Measurements from ENCODE around the gene RNU6-9.
A peak's percentile ranks its signal among the peaks of the same experiment; 100 is the strongest.

Gene RNU6-9

GRCh38 chr19:918152-918437 is 24.8 kb downstream of the RNU6-9 start:
- no peak overlapping the region for H3K4me3 ChIP-seq (replicated peaks; ENCODE audit: low read depth, low read length)
- TF ChIP-seq, protein P1, sequence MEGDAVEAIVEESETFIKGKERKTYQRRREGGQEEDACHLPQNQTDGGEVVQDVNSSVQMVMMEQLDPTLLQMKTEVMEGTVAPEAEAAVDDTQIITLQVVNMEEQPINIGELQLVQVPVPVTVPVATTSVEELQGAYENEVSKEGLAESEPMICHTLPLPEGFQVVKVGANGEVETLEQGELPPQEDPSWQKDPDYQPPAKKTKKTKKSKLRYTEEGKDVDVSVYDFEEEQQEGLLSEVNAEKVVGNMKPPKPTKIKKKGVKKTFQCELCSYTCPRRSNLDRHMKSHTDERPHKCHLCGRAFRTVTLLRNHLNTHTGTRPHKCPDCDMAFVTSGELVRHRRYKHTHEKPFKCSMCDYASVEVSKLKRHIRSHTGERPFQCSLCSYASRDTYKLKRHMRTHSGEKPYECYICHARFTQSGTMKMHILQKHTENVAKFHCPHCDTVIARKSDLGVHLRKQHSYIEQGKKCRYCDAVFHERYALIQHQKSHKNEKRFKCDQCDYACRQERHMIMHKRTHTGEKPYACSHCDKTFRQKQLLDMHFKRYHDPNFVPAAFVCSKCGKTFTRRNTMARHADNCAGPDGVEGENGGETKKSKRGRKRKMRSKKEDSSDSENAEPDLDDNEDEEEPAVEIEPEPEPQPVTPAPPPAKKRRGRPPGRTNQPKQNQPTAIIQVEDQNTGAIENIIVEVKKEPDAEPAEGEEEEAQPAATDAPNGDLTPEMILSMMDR (IDR thresholded peaks at IDR 0.05; ENCODE audit: low read length, missing control alignments) = no peak
- no peak for DNase-seq (ENCODE audit: low read depth)

DNA sequence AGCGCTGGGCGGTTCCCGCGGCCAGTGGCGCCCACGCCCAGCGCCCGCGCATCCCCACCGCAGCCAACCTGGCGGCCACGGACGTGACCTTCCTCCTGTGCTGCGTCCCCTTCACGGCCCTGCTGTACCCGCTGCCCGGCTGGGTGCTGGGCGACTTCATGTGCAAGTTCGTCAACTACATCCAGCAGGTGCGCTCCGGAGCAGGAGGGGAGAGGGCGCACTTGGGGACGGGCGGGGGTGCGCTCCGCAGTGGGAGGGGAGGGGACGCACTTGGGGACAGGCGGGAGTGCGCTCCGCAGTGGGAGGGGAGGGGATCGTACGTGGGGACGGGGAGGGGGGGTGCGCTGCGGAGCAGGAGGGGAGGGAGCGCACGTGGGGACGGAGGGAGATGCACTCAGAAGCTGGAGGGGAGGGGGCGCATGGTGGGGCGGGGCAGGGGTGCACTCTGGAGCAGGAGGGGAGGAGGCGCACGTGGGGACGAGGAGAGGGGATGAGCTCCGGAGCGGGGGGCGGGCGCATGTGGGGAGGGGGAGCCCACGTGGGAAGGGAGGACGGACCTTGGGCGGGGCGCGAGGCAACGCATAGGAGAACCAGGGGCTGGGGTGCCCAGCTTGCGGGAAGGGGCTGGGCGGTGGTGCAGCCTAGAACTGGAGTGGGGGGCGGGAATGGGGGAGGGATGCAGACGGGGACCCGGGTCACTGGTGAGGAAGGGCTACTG is 25.4 kb downstream of the RNU6-9 start:
- TF ChIP-seq, protein P1 (IDR thresholded peaks at IDR 0.05; ENCODE audit: low read length, missing control alignments) = no peak
- no peak for DNase-seq (ENCODE audit: low read depth)
- H3K4me3 ChIP-seq (replicated peaks; ENCODE audit: low read depth, low read length) = no peak overlapping the region

DNA sequence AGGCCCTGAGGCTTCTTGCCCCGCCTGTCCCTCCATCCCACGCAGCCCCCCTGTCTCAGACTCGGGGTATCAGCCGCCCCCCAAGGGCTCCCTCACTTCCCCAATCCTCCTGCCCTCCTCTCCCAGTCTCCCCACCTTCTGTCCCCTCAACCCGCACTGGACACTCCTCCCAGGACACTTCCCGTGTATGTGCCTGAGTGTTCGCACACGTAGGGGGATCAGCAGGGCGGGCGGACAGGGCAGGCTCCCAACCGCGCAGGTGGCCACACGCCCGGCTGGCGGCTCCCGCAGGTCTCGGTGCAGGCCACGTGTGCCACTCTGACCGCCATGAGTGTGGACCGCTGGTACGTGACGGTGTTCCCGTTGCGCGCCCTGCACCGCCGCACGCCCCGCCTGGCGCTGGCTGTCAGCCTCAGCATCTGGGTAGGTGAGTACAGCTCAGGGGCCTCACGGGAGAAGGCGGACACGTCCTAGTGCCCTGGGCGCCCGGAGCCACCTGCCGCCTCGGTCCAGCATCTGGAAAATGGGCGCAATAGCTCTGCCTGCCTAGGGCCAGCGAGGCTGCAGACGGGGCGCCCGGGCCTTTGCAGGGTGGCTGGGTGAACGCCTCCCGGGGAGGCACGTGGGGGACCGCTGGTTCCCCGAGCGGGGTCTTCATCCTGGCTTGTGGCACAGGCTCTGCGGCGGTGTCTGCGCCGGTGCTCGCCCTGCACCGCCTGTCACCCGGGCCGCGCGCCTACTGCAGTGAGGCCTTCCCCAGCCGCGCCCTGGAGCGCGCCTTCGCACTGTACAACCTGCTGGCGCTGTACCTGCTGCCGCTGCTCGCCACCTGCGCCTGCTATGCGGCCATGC is 26.1 kb downstream of the RNU6-9 start:
- TF ChIP-seq, protein P1 (IDR thresholded peaks at IDR 0.05; ENCODE audit: low read length, missing control alignments) = no peak
- H3K4me3 ChIP-seq (replicated peaks; ENCODE audit: low read depth, low read length) = no peak overlapping the region
- no peak for DNase-seq (ENCODE audit: low read depth)

DNA sequence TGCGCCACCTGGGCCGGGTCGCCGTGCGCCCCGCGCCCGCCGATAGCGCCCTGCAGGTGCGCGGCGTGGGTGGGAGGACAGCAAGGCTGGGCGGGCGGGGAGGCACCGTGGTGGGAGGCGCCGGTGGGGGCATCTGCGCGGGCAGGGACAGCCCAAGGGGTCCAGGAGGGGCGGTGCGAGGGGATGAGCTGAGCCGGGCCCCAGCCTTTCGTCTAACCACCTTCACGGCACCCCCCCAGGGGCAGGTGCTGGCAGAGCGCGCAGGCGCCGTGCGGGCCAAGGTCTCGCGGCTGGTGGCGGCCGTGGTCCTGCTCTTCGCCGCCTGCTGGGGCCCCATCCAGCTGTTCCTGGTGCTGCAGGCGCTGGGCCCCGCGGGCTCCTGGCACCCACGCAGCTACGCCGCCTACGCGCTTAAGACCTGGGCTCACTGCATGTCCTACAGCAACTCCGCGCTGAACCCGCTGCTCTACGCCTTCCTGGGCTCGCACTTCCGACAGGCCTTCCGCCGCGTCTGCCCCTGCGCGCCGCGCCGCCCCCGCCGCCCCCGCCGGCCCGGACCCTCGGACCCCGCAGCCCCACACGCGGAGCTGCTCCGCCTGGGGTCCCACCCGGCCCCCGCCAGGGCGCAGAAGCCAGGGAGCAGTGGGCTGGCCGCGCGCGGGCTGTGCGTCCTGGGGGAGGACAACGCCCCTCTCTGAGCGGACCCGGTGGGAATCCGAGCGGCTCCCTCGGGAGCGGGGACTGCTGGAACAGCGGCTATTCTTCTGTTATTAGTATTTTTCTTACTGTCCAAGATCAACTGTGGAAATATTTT is 27.0 kb downstream of the RNU6-9 start:
- peak; percentile 30 for DNase-seq (ENCODE audit: low read depth)
- H3K4me3 ChIP-seq (replicated peaks; ENCODE audit: low read depth, low read length) = no peak overlapping the region
- TF ChIP-seq, protein P1 (IDR thresholded peaks at IDR 0.05; ENCODE audit: low read length, missing control alignments) = no peak

- H3K4me3 ChIP-seq (replicated peaks; ENCODE audit: low read depth, low read length) = peak overlapping the region; percentile 79
- DNase-seq (ENCODE audit: low read depth) = no peak
- TF ChIP-seq, protein P1 (IDR thresholded peaks at IDR 0.05; ENCODE audit: low read length, missing control alignments) = no peak
Measured at GRCh38 chr19:924553-925086, 31.3 kb downstream of the RNU6-9 start.

- no peak for DNase-seq (ENCODE audit: low read depth)
- H3K4me3 ChIP-seq (replicated peaks; ENCODE audit: low read depth, low read length) = peak overlapping the region; percentile 79
- TF ChIP-seq, protein P1 (IDR thresholded peaks at IDR 0.05; ENCODE audit: low read length, missing control alignments) = no peak
Measured at GRCh38 chr19:925087-925525, 31.8 kb downstream of the RNU6-9 start.

Measured in fibroblast of pulmonary artery (primary cell).